IPS DF 6.9 (cell line): ENCODE results near the gene RAP1GAP2.

ENCODE experiments used
- DNase-seq: peaks from one replicate; pipeline ENCODE4 v3.0.0-alpha.2; 2013; ENCODE audit warnings: low read depth, low spot score
- H3K27ac ChIP-seq: one replicate; pipeline ENCODE4 v1.5.1; 2013; ENCODE audit warnings: low read length, control low read depth
- H3K27me3 ChIP-seq: 2 replicates; pipeline ENCODE4 v1.6.1; 2013; ENCODE audit warnings: mild to moderate bottlenecking, low read length; ENCODE audit not compliant: control insufficient read depth, insufficient read depth
- H3K36me3 ChIP-seq: 2 replicates; pipeline ENCODE4 v1.6.1; 2013; ENCODE audit warnings: low read length; ENCODE audit not compliant: control insufficient read depth, insufficient read depth
- H3K4me1 ChIP-seq: 2 replicates; pipeline ENCODE4 v1.6.1; 2013; ENCODE audit warnings: low read length; ENCODE audit not compliant: control insufficient read depth, insufficient read depth
- H3K4me3 ChIP-seq: 2 replicates; pipeline ENCODE4 v1.5.1; 2013; ENCODE audit warnings: mild to moderate bottlenecking, low read length
- H3K9me3 ChIP-seq: 2 replicates; pipeline ENCODE4 v1.6.1; 2013; ENCODE audit warnings: low read length, inconsistent platforms; ENCODE audit not compliant: control insufficient read depth, insufficient read depth
- WGBS: extraction: QIAGEN DNeasy Blood & Tissue Kit; methylation state at CpG from one replicate; pipeline ENCODE4 v1.1.7; 2013; ENCODE audit warnings: mixed read lengths, missing lambda C conversion rate; ENCODE audit not compliant: insufficient read length, insufficient coverage; 5-methylcytosine and 5-hydroxymethylcytosine counted together

Gene RAP1GAP2

DNA sequence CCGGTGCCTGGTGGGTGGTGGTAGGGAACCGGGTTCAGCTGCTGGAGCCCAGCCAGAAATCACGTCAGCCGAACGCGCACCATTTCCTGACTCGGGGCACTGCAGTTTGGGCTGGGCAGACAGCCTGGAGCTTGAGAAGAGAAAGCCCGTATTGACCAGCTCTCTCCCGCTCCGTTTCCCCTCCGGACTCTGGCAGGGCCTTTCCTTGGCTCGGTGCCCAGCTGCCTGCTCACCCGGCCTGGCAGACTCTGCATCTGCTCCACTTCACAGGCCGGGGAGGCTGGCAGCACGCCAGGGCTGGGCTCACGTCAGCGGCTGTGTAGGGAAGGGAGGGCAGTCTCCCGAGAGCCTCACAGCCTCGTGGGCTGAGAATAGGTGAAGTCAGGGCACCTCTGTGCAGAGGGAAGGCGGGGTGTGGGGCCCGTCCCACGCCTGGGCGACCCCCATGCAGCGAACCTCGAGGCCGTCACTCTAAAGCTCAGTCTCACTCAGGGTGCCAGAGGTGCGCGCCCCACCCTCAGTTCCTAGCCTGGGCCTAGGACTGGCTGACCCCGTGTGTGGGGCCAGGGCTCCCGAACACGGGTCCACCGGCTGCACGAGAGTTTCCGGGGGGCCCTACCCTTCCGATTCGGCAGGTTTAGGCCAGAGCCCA, 208.0 kb downstream of the RAP1GAP2 start:
- Histone ChIP-seq H3K4me3 (no peak overlapping the region), H3K9me3 (no peaks in the 10 kb centered on the region), H3K4me1 (no peaks in the 10 kb centered on the region), H3K36me3 (peaks cover 28% of the 10 kb centered on the region), H3K27me3 (no peaks in the 10 kb centered on the region), H3K27ac (no peak overlapping the region)
- no CpG with 5 or more reads among the region's 36 CpGs for WGBS
- DNase-seq = no peak

DNA sequence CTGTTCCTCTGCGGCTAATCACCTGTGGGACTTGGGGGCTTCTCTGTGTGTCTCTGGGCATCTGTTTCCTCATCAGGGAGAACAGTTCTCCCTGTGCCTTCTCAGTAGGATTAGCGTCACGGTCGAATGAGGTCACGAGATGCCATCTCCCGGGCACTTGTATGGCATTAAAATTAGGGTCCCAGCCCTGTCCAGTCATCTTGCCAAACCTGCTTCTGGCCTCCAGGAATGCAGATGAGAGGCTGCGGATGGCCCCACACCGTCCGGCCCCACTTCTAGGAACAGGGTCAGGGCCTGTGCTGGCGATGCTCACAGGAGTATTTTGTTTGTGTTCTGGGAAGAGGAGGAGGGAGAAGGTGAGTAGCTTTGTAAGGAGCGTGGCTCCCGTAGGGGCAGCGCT, 208.7 kb downstream of the RAP1GAP2 start:
- Histone ChIP-seq H3K4me1 (no peaks in the 10 kb centered on the region), H3K4me3 (no peak overlapping the region), H3K27me3 (no peaks in the 10 kb centered on the region), H3K36me3 (peaks cover 29% of the 10 kb centered on the region), H3K9me3 (no peaks in the 10 kb centered on the region), H3K27ac (no peak overlapping the region)
- no CpG with 5 or more reads among the region's 13 CpGs for WGBS
- no peak for DNase-seq

DNA sequence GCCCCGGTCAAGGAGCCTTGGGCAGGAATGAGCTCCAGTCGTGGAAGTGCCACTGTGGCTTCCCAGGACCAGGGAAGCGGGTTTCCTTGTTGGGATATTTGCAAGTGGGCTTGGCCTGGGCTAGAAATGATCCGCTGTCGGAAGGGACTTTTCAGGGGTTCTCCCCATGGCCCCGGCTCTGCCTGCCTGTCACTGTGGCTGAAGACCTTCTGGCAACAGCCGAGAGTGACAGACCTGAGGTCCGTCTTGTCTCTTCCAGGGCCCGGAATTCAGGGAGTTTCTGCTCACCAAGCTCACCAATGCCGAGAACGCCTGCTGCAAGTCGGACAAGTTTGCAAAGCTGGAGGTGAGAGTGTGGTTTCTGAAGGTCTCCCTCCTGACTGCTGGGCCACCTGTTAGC, 209.5 kb downstream of the RAP1GAP2 start:
- WGBS = no CpG with 5 or more reads among the region's 12 CpGs
- Histone ChIP-seq H3K36me3 (peaks cover 29% of the 10 kb centered on the region), H3K4me1 (no peaks in the 10 kb centered on the region), H3K27ac (no peak overlapping the region), H3K9me3 (no peaks in the 10 kb centered on the region), H3K4me3 (no peak overlapping the region), H3K27me3 (no peaks in the 10 kb centered on the region)
- no peak for DNase-seq

DNA sequence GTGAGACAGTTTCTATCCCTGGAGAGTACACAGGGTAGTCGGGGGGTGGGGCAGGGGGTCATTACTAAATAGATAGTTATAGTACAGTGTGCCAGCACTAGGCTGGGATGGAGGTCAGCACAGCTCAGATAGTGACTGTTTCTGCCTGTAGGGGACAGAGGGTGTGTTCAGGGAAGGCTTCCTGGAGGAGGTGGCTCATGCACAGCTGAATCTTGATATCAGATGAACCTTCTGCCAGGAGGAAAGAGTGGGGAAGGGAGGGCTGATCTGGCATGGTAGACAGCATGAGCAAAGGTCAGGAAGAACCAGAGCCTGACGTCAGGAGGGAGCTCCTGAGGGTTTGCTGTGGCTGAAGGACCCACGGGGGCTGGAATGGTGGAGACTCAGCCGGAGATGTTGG, 210.6 kb downstream of the RAP1GAP2 start:
- no CpG with 5 or more reads among the region's 4 CpGs for WGBS
- Histone ChIP-seq H3K27ac (no peak overlapping the region), H3K4me3 (no peak overlapping the region), H3K36me3 (peaks cover 30% of the 10 kb centered on the region), H3K27me3 (no peaks in the 10 kb centered on the region), H3K9me3 (no peaks in the 10 kb centered on the region), H3K4me1 (no peaks in the 10 kb centered on the region)
- no peak for DNase-seq

DNA sequence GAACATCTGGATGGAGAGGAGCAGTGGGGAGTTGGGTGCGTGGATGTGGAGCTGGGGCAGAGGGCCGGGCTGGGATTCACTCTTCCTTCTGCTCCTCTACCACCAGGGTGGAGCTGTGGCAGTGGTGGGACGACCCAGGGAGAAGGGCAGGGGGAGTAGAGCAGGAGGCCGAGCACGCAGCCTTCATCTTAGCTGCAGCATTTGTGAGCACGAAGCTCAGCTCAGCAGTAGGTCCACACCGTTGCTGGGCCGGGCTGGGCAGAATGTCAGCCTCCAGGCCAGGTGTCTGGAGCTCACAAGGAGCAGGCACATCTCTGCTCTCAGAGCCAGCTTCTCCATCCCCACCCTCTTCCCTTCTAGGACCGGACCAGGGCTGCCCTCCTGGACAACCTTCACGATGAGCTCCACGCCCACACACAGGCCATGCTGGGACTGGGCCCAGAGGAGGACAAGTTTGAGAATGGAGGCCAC, 211.4 kb downstream of the RAP1GAP2 start:
- WGBS = no CpG with 5 or more reads among the region's 11 CpGs
- no peaks in the 10 kb centered on the region for H3K4me1 ChIP-seq
- DNase-seq = no peak
- no peaks in the 10 kb centered on the region for H3K9me3 ChIP-seq
- H3K4me3 ChIP-seq = no peak overlapping the region
- H3K36me3 ChIP-seq = peaks cover 27% of the 10 kb centered on the region
- no peak overlapping the region for H3K27ac ChIP-seq
- no peaks in the 10 kb centered on the region for H3K27me3 ChIP-seq

DNA sequence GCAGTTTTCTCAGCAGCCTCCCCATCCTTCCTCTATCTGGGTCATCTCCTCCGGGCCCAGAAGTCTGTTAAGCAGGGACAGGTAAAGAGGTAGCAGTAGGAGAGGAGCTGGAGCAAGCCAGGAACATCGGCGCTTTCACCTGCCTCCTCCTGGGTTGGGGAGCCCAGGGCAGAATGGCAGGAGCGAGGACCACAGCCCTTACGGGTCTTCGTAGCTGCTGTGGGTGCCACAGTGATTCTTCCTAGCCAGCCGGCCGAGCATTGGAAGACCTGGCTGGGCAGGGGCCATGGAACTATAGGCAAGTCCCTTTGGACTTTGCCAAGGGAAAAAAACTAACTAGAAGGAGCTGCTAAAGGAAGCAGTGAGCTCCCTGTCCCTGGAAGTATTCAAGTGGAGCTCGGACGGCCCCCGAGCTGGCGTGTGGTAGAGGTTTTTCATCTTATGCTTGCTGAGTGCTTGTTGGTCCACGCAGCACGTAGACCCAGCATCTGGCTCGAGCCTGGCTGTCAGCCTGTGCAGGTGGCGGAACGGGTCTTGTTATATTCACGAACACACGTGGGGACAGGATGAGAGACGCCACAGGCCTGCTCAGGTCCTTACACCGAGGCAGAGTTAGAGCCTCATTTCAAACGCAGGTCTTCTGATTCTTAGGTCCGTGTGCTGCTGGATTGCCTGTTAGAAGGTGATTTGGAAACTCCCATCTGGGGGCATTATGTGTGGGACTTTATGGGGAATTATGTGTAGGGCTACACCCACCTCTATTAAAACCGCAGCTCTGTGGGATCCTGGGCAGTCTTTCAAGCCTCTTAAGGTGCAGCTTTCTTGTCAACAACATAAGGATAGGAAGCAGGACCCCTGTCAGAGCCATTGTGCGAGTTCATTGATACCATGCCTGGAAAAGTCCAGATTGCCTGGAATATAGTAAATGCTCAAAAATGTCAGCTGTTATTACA, 212.4 kb downstream of the RAP1GAP2 start:
- H3K27me3 ChIP-seq = no peaks in the 10 kb centered on the region
- H3K4me3 ChIP-seq = no peak overlapping the region
- no peak for DNase-seq
- no peak overlapping the region for H3K27ac ChIP-seq
- H3K36me3 ChIP-seq = peaks cover 28% of the 10 kb centered on the region
- no peaks in the 10 kb centered on the region for H3K4me1 ChIP-seq
- WGBS = no CpG with 5 or more reads among the region's 25 CpGs
- no peaks in the 10 kb centered on the region for H3K9me3 ChIP-seq

DNA sequence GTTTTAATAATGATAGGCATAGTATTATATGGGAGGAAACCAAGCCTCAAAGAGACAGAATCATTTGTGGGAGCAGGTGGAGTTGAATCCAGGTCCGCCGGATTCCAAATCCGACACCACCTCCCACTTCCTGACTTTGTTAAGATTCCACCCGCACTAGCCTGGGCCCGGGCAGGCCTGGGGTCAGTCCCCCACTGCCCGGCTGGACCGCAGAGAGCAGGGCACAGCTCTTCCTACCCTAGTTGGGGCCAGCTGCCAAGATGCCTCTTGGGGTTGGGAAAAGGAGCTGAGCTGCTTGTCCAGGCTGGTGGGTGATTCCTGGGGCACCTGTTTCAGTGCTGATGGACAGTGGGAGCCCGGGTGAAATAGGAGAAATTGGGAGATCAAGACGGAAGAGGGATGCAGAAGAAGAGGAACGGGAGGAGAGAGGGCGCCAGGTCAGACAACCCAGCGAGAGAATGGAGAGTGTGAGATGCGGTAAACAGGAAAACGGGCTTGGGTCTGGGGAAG, 213.2 kb downstream of the RAP1GAP2 start:
- no peak for DNase-seq
- no CpG with 5 or more reads among the region's 14 CpGs for WGBS
- H3K36me3 ChIP-seq = peaks cover 22% of the 10 kb centered on the region
- H3K4me1 ChIP-seq = no peaks in the 10 kb centered on the region
- no peak overlapping the region for H3K27ac ChIP-seq
- no peaks in the 10 kb centered on the region for H3K9me3 ChIP-seq
- no peaks in the 10 kb centered on the region for H3K27me3 ChIP-seq
- no peak overlapping the region for H3K4me3 ChIP-seq

DNA sequence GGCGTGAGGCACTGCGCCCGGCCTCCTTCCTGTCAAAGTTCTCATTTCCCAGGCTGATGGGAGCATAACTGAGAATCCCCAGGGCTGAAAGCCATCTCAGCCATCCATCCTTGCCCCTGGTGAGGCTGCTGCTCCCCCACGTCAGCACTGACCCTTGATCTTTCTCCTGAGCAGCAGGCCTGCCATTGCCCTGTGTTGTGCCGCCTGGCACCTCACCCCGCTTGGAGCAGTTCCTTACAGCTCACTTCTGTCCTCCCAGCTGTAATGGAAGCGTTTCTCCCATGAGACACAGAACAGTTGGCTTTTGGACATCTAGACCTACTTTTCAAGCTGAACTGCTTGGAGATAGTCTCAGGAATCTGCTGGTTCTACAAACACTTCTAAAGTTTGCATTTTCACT, 215.7 kb downstream of the RAP1GAP2 start:
- Histone ChIP-seq H3K27me3 (no peaks in the 10 kb centered on the region), H3K4me3 (no peak overlapping the region), H3K9me3 (no peaks in the 10 kb centered on the region), H3K4me1 (no peaks in the 10 kb centered on the region), H3K36me3 (peaks cover 21% of the 10 kb centered on the region), H3K27ac (no peak overlapping the region)
- DNase-seq = no peak
- WGBS = no CpG with 5 or more reads among the region's 7 CpGs

DNA sequence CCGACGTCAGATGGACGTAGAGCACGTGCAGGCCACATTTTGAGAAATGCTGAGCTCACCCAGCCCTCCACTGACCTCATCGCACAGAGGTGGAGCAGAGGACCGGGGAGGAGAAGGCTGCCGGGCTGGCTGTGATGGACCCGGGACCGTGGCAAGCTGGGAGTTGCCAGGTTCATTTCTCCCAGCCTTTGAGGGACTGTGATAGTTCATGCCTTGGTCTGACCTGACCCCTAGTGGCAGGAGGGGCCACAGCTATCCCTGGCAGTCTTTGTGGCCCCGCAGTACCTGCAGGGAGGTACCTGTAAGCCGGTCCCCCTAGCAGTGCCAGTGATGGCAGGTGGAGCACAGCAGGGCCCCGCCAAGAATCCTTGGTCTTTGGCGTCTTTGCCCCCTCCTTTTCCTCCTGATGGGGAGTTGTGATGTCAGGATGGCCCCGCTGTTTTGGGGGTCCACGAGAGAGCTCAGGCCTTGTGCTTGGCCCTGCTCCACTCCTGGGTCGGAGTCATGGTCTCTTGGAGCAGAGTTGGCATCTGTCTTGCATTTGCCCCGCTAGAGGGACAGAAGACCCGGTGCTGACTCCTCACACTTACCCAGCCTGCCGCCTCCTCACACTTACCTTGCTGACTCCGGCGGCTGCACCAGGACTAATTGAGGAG, 216.8 kb downstream of the RAP1GAP2 start:
- WGBS = no CpG with 5 or more reads among the region's 21 CpGs

DNA sequence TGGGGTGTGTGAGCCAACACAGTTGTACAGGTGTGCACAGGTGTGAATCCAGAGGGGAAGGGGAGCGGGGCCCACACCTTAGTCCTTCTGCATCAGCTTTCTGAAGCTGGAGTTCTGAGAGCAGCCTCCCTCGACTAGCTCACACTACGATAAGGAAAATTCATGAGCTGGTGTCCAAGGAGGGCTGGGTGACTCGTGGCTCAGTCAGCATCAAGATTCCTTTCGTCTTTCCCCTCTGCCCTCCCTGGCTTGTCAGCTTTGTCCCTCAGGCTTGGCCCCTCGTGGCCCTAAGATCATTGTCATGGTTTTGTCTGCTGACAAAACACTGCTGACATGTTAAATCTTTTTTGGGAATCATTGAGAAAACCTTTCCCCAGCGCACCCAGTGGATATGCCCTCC, 219.7 kb downstream of the RAP1GAP2 start:
- H3K9me3 ChIP-seq = no peaks in the 10 kb centered on the region
- H3K27ac ChIP-seq = no peak overlapping the region
- H3K4me1 ChIP-seq = no peaks in the 10 kb centered on the region
- no peak for DNase-seq
- H3K4me3 ChIP-seq = no peak overlapping the region
- H3K27me3 ChIP-seq = no peaks in the 10 kb centered on the region
- H3K36me3 ChIP-seq = peaks cover 28% of the 10 kb centered on the region
- no CpG with 5 or more reads among the region's 7 CpGs for WGBS

More for the DNA sequence above, 216.8 kb downstream of the RAP1GAP2 start:
- H3K27ac ChIP-seq = no peak overlapping the region
- no peak overlapping the region for H3K4me3 ChIP-seq
- DNase-seq = peak; percentile 61
- H3K9me3 ChIP-seq = no peaks in the 10 kb centered on the region
- H3K27me3 ChIP-seq = no peaks in the 10 kb centered on the region
- no peaks in the 10 kb centered on the region for H3K4me1 ChIP-seq
- peaks cover 21% of the 10 kb centered on the region for H3K36me3 ChIP-seq
